PC-9 (cell line): Measurements from ENCODE around the gene FBXL17. TPM values are rescaled to one million over a fixed set of nuclear protein-coding genes. Genes with fewer than 3 reads are reported as not detected.

Experiments
- BruUV-seq: library from RNA; stranded (reverse); fragments of 400-500 nt; replicated peaks from 2 replicates; lab custom pipeline; 2021; lab: Mats Ljungman, UMichigan
- CTCF ChIA-PET: fragments of 300-600 bp; sonication (Branson Sonifier 250); formaldehyde crosslinking; loops from one replicate; lab custom pipeline; 2022; ENCODE audit warnings: antibody characterized with exemption; lab: Charles Lee
- POLR2A ChIA-PET: fragments of 300-600 bp; sonication (Branson Sonifier 250); formaldehyde crosslinking; loops from one replicate; lab custom pipeline; 2022; ENCODE audit warnings: antibody characterized with exemption; ENCODE audit not compliant: unreplicated experiment; lab: Charles Lee
- DNase-seq, 2 experiments: peaks; one replicate each; pipeline versions ENCODE4 v3.0.0 to v3.0.0-alpha.2; 2015 to 2022; ENCODE audit warnings: mixed read lengths in 1 of 2
- H2AFZ ChIP-seq: fragments of 200-600 bp; sonication (generic); 2 replicates; pipeline ENCODE4 v1.8.1; 2017; ENCODE audit warnings: antibody characterized with exemption
- H3F3A ChIP-seq: fragments of 200-600 bp; sonication (generic); 2 replicates; pipeline ENCODE4 v1.8.1; 2017; ENCODE audit warnings: antibody characterized with exemption, mild to moderate bottlenecking, low read depth; ENCODE audit not compliant: insufficient read depth
- H3K27ac ChIP-seq: fragments of 200-600 bp; sonication (generic); 2 replicates; pipeline ENCODE4 v1.6.1; 2016; ENCODE audit warnings: mixed run types
- H3K27me3 ChIP-seq: fragments of 200-600 bp; sonication (generic); 2 replicates; pipeline ENCODE4 v1.6.1; 2016; ENCODE audit warnings: low read depth, mixed run types; ENCODE audit not compliant: insufficient read depth
- H3K36me3 ChIP-seq: fragments of 200-600 bp; sonication (generic); 2 replicates; pipeline ENCODE4 v1.6.1; 2016; ENCODE audit warnings: low read depth, mixed run types
- H3K4me1 ChIP-seq: fragments of 200-600 bp; sonication (generic); replicated peaks from 2 replicates; pipeline ENCODE4 v1.6.1; 2016; ENCODE audit warnings: mixed run types; ENCODE audit not compliant: insufficient read depth
- H3K4me2 ChIP-seq: fragments of 200-600 bp; sonication (generic); 2 replicates; pipeline ENCODE4 v1.6.1; 2017; ENCODE audit warnings: mixed run types
- H3K4me3 ChIP-seq: fragments of 200-600 bp; sonication (generic); 2 replicates; pipeline ENCODE4 v1.6.1; 2016; ENCODE audit warnings: mixed run types
- H3K79me2 ChIP-seq: fragments of 200-600 bp; sonication (generic); 2 replicates; pipeline ENCODE4 v1.6.1; 2017; ENCODE audit warnings: low read depth, mixed run types
- H3K9me2 ChIP-seq: fragments of 200-600 bp; sonication (generic); 2 replicates; pipeline ENCODE4 v1.8.1; 2017; ENCODE audit warnings: mild to moderate bottlenecking; ENCODE audit not compliant: insufficient read depth
- H3K9me3 ChIP-seq: fragments of 200-600 bp; sonication (generic); 2 replicates; pipeline ENCODE4 v1.8.1; 2016; ENCODE audit warnings: low read depth; ENCODE audit not compliant: insufficient read depth
- H4K20me1 ChIP-seq: fragments of 200-600 bp; sonication (generic); 2 replicates; pipeline ENCODE4 v1.8.1; 2017; ENCODE audit not compliant: insufficient read depth
- CTCF ChIP-seq: fragments of 200-600 bp; sonication (generic); conservative IDR thresholded peaks from 2 replicates; pipeline ENCODE4 v1.6.1; 2017; ENCODE audit warnings: mixed run types, antibody characterized with exemption, mild to moderate bottlenecking, moderate library complexity
- EZH2 ChIP-seq: fragments of 200-600 bp; sonication (generic); IDR thresholded peaks from 2 replicates; pipeline ENCODE4 v1.8.0; 2017; ENCODE audit warnings: antibody characterized with exemption, low read depth
- intact Hi-C: fragments of 100-400 bp; cut with micrococcal nuclease; formaldehyde crosslinking; loops from one replicate; pipeline ENCODE4 v1.10.0; 2022; ENCODE audit not compliant: unreplicated experiment
- total RNA-seq: library from RNA; stranded (reverse); gene quantifications from 2 replicates; pipeline ENCODE4 v1.2.3, GENCODE V29; 2021

Gene FBXL17
- total RNA-seq, 1 experiment from 2014 or later: 19.5 TPM

GRCh38 chr5:108341866-108342265, 40.0 kb downstream of the FBXL17 start:
- Histone ChIP-seq H3K4me3 (no peak overlapping the region), H3K27ac (no peak overlapping the region), H3K4me1 (no peaks in the 10 kb centered on the region), H3K9me3 (no peaks in the 10 kb centered on the region), H3K4me2 (no peak overlapping the region), H3K9me2 (no peaks in the 10 kb centered on the region), H2AFZ (no peak overlapping the region), H4K20me1 (no peaks in the 10 kb centered on the region), H3F3A (no peaks in the 10 kb centered on the region; the same call in 1 of the 2 replicates), H3K36me3 (no peaks in the 10 kb centered on the region), H3K27me3 (no peaks in the 10 kb centered on the region), H3K79me2 (no peaks in the 10 kb centered on the region)
- POLR2A ChIA-PET: no interaction called here
- intact Hi-C loops: no loop called here
- no peak for DNase-seq
- no TSS peak for BruUV-seq
- TF ChIP-seq EZH2 (no peak), CTCF (no peak)
- CTCF ChIA-PET: no interaction called here

GRCh38 chr5:108340131-108340530, 41.8 kb downstream of the FBXL17 start:
- H4K20me1 ChIP-seq: no peaks in the 10 kb centered on the region
- ChIA-PET CTCF (interaction anchor here (0.5 kb wide), 1 partner anchor 1228 kb away, joined by 3 read pairs; no protein-coding TSS in a partner anchor), POLR2A (no interaction called here)
- no peaks in the 10 kb centered on the region for H3K4me1 ChIP-seq
- H3K4me2 ChIP-seq: no peak overlapping the region
- no TSS peak for BruUV-seq
- H3K9me3 ChIP-seq: no peaks in the 10 kb centered on the region
- H3K4me3 ChIP-seq: no peak overlapping the region
- no peaks in the 10 kb centered on the region; the same call in 1 of the 2 replicates for H3F3A ChIP-seq
- H3K36me3 ChIP-seq: no peaks in the 10 kb centered on the region
- intact Hi-C loops: no loop called here
- no peak overlapping the region for H2AFZ ChIP-seq
- no peaks in the 10 kb centered on the region for H3K79me2 ChIP-seq
- H3K27ac ChIP-seq: no peak overlapping the region
- TF ChIP-seq CTCF (no peak), EZH2 (no peak)
- H3K9me2 ChIP-seq: no peaks in the 10 kb centered on the region
- H3K27me3 ChIP-seq: no peaks in the 10 kb centered on the region
- no peak for DNase-seq

GRCh38 chr5:108339220-108339619, 42.7 kb downstream of the FBXL17 start:
- no peaks in the 10 kb centered on the region for H3K9me3 ChIP-seq
- no peaks in the 10 kb centered on the region for H3K79me2 ChIP-seq
- no peak overlapping the region for H2AFZ ChIP-seq
- CTCF ChIA-PET: interaction anchor here (0.5 kb wide), 1 partner anchor 1227 kb away, joined by 3 read pairs; no protein-coding TSS in a partner anchor
- no peaks in the 10 kb centered on the region for H3K9me2 ChIP-seq
- no peaks in the 10 kb centered on the region for H3K27me3 ChIP-seq
- H4K20me1 ChIP-seq: no peaks in the 10 kb centered on the region
- no peak for DNase-seq
- POLR2A ChIA-PET: no interaction called here
- H3K4me1 ChIP-seq: no peaks in the 10 kb centered on the region
- no peaks in the 10 kb centered on the region for H3F3A ChIP-seq
- H3K4me3 ChIP-seq: no peak overlapping the region
- H3K4me2 ChIP-seq: no peak overlapping the region
- H3K36me3 ChIP-seq: no peaks in the 10 kb centered on the region
- no peak for TF ChIP-seq CTCF
- no peak for TF ChIP-seq EZH2
- no TSS peak for BruUV-seq
- intact Hi-C loops: no loop called here
- H3K27ac ChIP-seq: no peak overlapping the region
